Measurements from ENCODE around the gene CCR7.
"Not testable (repeated sequence)": the region's sequence is repeated elsewhere in the genome, so short reads cannot be mapped to it uniquely, and the experiment has no call there.

CCR7 gene

DNA sequence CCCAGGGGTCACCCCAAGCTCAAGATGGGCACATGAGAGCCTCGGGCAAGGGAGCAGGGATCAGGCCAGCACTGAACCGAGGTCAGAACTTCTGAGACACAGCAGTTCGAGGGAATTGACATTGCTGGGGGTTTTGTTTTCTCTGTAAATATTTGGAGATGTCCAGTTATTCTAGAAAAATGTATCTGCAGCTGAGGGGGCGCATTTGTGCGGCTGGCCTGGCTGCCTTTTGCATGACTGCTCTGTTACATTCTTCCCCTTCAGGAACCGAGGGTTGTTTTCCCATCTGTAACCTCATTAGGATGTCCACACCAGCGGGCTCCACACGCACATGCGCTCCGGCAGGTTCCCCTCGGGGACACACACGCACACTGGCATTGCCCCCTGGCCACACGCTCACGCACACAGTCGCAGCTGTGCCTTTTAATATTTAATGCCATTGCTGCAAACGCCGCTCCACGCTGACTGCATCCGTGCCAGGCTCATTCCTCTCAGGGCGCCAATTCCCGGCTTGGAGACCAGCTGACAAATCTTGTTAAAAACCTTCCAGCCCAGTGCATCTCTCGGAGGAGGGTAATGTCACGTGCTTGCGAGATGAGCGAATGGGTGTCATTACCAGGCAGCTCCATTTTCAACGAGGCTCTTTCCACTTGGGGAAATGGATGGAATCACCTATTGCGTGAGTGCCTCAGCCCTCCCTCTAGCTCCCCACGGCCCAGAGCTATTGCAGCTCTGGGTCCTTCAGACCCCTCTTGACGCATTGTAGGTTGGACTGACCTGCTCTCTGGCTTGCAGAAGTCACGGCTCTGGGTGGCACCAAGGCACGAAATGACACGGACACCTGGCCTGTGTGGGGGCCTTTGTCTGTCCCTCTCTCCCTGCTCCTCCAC is 13.1 kb downstream of the CCR7 start:
- Histone ChIP-seq H3K4me3 (ENCODE audit: low read depth in 1 of 2, low read length in 2 of 2) (no peak overlapping the region), H3K9ac (ENCODE audit: low read length) (no peak overlapping the region), H3K27ac (ENCODE audit: low read depth, low read length) (peak overlapping the region; percentile 89), H3K27me3 (ENCODE audit: control insufficient read depth in 1 of 2, insufficient read depth in 2 of 2, low read length in 2 of 2) (no peaks in the 10 kb centered on the region), H3K4me1 (ENCODE audit: insufficient read depth, low read length) (peaks cover 81% of the 10 kb centered on the region), H3K36me3 (ENCODE audit: insufficient read depth, low read length) (no peaks in the 10 kb centered on the region), H3K9me3 (ENCODE audit: low read length) (no peaks in the 10 kb centered on the region)

DNA sequence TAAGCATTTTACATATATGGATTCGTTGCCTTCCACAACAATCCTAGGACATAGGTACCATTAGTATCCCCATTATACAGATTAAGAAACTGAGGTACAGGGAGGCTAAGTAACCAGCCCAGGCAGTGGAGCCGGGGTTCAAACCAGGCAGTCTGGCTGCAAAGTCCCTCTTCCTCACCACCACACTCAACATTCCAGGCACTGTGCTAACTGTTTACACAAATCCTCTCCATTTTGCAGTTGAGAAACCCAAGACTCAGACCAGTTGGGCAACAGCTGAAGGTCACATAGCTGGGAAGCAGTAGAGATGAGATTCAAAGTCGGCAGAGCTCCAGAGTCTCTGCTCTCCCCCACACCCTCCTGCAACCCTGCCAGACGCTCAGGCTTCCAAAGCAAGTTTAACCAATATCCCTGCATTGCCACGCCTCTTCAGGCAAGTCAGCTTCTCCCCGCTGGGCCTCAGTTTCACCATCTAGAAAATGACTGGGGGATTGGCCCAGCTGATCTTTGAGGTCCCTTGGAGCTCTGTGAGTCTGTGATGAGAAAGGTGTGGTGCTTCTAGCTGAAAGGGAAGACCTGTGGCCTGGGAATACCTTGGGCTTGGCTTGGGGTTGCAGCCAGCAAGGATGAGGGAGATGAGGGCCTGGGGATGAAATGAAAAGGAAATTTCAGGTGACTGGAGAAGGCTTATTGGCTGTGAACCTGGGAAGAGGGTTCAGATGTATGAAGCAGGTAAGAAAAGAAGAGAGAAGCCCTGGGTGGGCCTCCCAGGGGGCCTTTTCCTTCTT is 14.0 kb downstream of the CCR7 start:
- H3K27ac ChIP-seq (ENCODE audit: low read depth, low read length) = peak overlapping the region; percentile 89
- H3K9ac ChIP-seq (ENCODE audit: low read length) = no peak overlapping the region
- peaks cover 77% of the 10 kb centered on the region for H3K4me1 ChIP-seq (ENCODE audit: insufficient read depth, low read length)
- no peaks in the 10 kb centered on the region for H3K36me3 ChIP-seq (ENCODE audit: insufficient read depth, low read length)
- no peak overlapping the region for H3K4me3 ChIP-seq (ENCODE audit: low read depth in 1 of 2, low read length in 2 of 2)
- H3K27me3 ChIP-seq (ENCODE audit: control insufficient read depth in 1 of 2, insufficient read depth in 2 of 2, low read length in 2 of 2) = no peaks in the 10 kb centered on the region
- H3K9me3 ChIP-seq (ENCODE audit: low read length) = no peaks in the 10 kb centered on the region

DNA sequence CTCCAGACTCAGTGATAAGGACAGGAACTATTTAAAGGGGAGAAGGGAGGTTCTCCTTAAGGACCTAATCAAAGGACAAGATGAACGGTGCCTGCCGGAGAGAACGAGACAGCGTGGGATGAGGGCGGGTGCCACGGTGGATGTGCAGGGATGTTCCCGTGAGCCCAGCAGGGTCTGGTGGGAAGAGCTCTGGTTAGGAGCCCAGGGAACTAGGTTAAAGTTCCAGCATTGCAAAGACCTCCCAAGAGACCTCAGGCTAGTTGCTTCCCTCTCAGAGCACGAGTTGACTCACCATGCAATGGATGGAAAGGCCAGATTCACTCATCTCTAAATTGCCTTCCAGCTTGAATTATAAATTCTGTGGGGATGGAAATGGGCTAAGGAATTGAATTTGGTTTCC is 14.7 kb downstream of the CCR7 start:
- Histone ChIP-seq H3K9ac (ENCODE audit: low read length) (no peak overlapping the region), H3K4me1 (ENCODE audit: insufficient read depth, low read length) (peaks cover 74% of the 10 kb centered on the region), H3K27me3 (ENCODE audit: control insufficient read depth in 1 of 2, insufficient read depth in 2 of 2, low read length in 2 of 2) (no peaks in the 10 kb centered on the region), H3K27ac (ENCODE audit: low read depth, low read length) (peak overlapping the region; percentile 89), H3K36me3 (ENCODE audit: insufficient read depth, low read length) (no peaks in the 10 kb centered on the region), H3K9me3 (ENCODE audit: low read length) (no peaks in the 10 kb centered on the region), H3K4me3 (ENCODE audit: low read depth in 1 of 2, low read length in 2 of 2) (no peak overlapping the region)

DNA sequence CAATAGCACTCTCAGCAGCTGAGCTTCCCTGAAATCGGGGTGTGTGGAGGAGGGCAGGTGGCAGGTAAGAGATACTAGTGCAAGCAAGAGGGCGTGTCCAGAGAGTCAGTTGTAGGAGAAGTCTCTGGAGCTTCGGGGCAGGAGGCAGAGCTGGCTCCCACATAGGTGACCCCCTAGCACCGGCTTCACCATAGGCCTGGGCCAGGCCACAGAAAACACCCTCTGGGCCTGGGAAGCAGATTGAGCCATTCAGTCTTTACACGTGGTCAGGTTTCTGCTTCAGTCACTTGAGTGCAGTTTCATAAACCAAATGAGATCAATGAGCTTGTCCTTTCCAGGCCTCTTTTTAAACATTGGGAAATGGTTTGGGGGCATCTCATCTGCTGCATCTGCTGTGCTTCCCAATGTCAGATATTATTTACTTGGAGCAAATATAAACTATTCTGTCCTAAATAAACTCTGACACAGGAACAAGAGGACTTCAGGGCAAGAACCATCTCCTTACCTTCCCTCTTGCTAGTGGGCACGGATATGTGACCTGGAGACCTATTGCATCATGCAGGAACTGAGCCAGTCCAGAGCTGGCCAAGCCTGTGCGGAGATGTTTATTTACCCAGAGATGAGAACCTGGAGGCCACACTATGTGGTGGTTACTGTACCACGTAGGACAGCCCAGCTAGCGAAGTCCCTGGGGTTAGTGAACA is 16.1 kb downstream of the CCR7 start:
- Histone ChIP-seq H3K36me3 (ENCODE audit: insufficient read depth, low read length) (no peaks in the 10 kb centered on the region), H3K9me3 (ENCODE audit: low read length) (no peaks in the 10 kb centered on the region), H3K9ac (ENCODE audit: low read length) (no peak overlapping the region), H3K4me1 (ENCODE audit: insufficient read depth, low read length) (peaks cover 68% of the 10 kb centered on the region), H3K27ac (ENCODE audit: low read depth, low read length) (peak overlapping the region; percentile 89), H3K4me3 (ENCODE audit: low read depth in 1 of 2, low read length in 2 of 2) (no peak overlapping the region), H3K27me3 (ENCODE audit: control insufficient read depth in 1 of 2, insufficient read depth in 2 of 2, low read length in 2 of 2) (no peaks in the 10 kb centered on the region)

DNA sequence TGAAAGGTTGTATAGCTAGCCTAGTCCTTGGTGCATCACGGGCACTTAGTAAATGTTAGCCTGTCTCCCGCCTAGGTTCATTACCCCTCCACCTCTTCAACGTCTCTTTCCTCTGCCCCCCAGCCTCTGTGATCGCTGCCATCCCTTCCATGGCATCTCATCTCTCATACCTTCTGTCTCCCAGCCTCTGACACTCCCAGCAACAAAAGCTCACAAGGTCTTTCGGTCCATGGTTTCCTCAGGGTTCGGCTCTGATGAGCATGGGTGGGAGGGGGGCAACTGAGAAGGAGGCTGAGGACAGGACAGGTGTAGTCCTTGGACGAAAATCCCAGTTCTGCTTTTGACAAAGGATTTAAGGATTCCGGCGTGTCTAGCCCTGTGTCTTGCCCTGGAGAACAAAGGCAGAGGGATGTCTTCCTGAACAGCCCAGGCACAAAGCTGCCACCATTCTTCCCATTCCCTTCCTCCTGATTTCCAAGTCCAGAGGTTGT is 16.7 kb downstream of the CCR7 start:
- H3K9ac ChIP-seq (ENCODE audit: low read length) = no peak overlapping the region
- no peaks in the 10 kb centered on the region for H3K9me3 ChIP-seq (ENCODE audit: low read length)
- H3K4me1 ChIP-seq (ENCODE audit: insufficient read depth, low read length) = peaks cover 66% of the 10 kb centered on the region
- H3K36me3 ChIP-seq (ENCODE audit: insufficient read depth, low read length) = no peaks in the 10 kb centered on the region
- peak overlapping the region; percentile 89 for H3K27ac ChIP-seq (ENCODE audit: low read depth, low read length)
- no peak overlapping the region for H3K4me3 ChIP-seq (ENCODE audit: low read depth in 1 of 2, low read length in 2 of 2)
- no peaks in the 10 kb centered on the region for H3K27me3 ChIP-seq (ENCODE audit: control insufficient read depth in 1 of 2, insufficient read depth in 2 of 2, low read length in 2 of 2)

DNA sequence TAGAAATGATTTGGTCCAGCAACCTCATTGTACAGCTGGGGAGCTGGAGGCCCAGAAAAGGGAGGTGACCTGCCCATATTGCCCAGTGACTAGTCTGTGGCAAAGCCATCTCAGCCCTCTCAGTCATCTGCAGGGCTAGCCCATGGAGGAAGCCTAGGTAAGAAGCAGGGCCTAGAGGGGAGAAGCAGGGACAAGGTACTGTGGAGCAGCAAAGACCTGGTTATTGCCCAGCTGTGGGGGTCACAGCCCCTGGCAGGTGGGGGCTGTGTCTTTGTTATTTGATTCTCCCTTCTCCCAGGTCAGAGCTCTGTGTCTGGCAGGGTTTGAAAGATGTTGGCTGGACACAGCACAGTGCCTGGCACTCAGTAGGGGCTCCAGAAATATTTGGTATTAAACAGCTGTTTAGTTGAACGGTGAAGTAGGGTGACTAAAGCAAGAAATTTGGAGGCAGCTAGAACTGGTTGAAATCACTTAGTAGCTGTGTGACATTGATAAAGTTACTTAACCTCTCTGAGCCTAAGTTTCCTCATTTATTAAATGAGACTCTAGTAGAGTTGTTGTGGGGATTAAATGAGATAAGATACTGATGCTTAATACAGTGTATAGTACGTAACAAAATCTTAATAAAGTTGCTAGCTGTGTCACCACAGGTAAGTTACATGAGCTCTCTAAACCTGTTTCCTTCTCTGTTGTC is 17.3 kb downstream of the CCR7 start:
- H3K27ac ChIP-seq (ENCODE audit: low read depth, low read length) = peak overlapping the region; percentile 89
- H3K4me1 ChIP-seq (ENCODE audit: insufficient read depth, low read length) = peaks cover 66% of the 10 kb centered on the region
- no peak overlapping the region for H3K4me3 ChIP-seq (ENCODE audit: low read depth in 1 of 2, low read length in 2 of 2)
- H3K36me3 ChIP-seq (ENCODE audit: insufficient read depth, low read length) = no peaks in the 10 kb centered on the region
- H3K9me3 ChIP-seq (ENCODE audit: low read length) = no peaks in the 10 kb centered on the region
- no peak overlapping the region for H3K9ac ChIP-seq (ENCODE audit: low read length)
- H3K27me3 ChIP-seq (ENCODE audit: control insufficient read depth in 1 of 2, insufficient read depth in 2 of 2, low read length in 2 of 2) = no peaks in the 10 kb centered on the region

DNA sequence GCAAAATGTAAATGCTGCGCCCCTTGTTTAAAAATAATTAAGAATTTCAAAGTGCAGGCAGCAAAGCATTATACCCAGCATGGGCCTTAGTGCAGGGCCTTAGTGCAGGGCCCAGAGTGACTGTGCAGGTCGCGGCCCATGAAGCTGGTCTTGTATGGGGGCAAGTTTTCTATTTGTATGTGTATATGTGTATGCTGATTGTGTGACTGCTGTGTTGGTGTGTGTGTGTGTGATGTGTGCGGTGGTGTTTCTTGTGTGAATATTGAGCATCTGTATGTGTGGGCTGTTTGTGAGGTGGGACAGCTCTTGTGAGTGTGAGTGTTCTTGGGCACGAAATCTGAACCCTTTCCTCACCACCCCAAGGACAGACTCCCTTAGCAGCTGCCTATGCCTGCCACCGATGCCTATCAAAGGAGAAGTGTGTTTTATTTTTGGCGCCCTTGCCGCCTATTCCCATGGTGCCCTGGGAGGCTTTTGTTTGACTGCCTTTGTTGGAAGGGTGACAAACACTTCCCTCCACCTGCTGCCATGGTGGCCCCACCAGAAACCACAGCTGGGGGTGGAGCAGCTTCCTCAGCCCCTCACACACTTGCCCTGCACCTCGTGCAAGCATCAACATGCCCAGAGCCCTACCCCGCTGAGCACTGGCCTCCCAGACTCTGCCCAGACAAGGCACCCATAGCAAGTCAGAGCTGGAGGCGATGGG is 18.0 kb downstream of the CCR7 start:
- no peaks in the 10 kb centered on the region for H3K36me3 ChIP-seq (ENCODE audit: insufficient read depth, low read length)
- H3K4me3 ChIP-seq (ENCODE audit: low read depth in 1 of 2, low read length in 2 of 2) = no peak overlapping the region
- H3K4me1 ChIP-seq (ENCODE audit: insufficient read depth, low read length) = peaks cover 66% of the 10 kb centered on the region
- H3K27me3 ChIP-seq (ENCODE audit: control insufficient read depth in 1 of 2, insufficient read depth in 2 of 2, low read length in 2 of 2) = no peaks in the 10 kb centered on the region
- peak overlapping the region; percentile 89 for H3K27ac ChIP-seq (ENCODE audit: low read depth, low read length)
- no peak overlapping the region for H3K9ac ChIP-seq (ENCODE audit: low read length)
- H3K9me3 ChIP-seq (ENCODE audit: low read length) = no peaks in the 10 kb centered on the region

DNA sequence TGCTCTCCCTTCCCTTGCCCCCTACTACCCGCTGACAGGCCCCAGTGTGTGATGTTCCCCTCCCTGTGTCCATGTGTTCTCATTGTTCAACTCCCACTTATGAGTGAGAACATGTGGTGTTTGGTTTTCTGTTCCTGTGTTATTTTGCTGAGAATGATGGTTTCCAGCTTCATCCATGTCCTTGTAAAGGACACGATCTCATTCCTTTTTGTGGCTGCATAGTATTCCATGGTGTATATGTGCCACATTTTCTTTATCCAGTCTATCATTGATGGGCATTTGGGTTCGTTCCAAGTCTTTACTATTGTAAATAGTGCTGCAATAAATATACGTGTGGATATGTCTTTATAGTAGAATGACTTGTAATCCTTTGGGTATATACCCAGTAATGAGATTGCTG is 18.8 kb downstream of the CCR7 start:
- not testable (repeated sequence) for H3K9me3 ChIP-seq (ENCODE audit: low read length); H3K4me3 ChIP-seq (ENCODE audit: low read depth in 1 of 2, low read length in 2 of 2); H3K36me3 ChIP-seq (ENCODE audit: insufficient read depth, low read length); H3K27ac ChIP-seq (ENCODE audit: low read depth, low read length); H3K27me3 ChIP-seq (ENCODE audit: control insufficient read depth in 1 of 2, insufficient read depth in 2 of 2, low read length in 2 of 2); H3K9ac ChIP-seq (ENCODE audit: low read length)
- peaks cover 66% of the 10 kb centered on the region for H3K4me1 ChIP-seq (ENCODE audit: insufficient read depth, low read length)

DNA sequence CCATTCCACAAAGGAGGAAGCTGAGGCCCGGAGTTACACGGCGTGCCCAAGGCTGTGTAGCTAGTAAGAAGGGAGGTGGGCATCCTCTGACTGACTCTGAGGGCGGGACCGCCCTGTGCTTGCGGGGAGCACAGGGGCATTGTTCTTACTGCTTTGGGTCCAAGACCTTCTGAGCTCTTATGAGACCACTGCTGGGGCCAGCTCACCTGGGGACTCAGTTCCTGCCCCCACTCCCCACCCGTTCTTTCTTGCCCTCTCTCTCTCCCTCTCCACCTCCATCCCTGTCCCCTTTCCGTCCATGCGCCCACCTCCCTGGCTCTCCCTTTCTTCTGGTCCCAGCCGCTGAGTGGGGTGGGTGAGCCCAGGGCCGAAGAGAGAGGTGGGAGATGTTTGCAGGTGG is 19.6 kb downstream of the CCR7 start:
- H3K36me3 ChIP-seq (ENCODE audit: insufficient read depth, low read length) = no peaks in the 10 kb centered on the region
- H3K27me3 ChIP-seq (ENCODE audit: control insufficient read depth in 1 of 2, insufficient read depth in 2 of 2, low read length in 2 of 2) = no peaks in the 10 kb centered on the region
- H3K4me3 ChIP-seq (ENCODE audit: low read depth in 1 of 2, low read length in 2 of 2) = no peak overlapping the region
- H3K9me3 ChIP-seq (ENCODE audit: low read length) = no peaks in the 10 kb centered on the region
- H3K27ac ChIP-seq (ENCODE audit: low read depth, low read length) = no peak overlapping the region
- peaks cover 65% of the 10 kb centered on the region for H3K4me1 ChIP-seq (ENCODE audit: insufficient read depth, low read length)
- H3K9ac ChIP-seq (ENCODE audit: low read length) = no peak overlapping the region

DNA sequence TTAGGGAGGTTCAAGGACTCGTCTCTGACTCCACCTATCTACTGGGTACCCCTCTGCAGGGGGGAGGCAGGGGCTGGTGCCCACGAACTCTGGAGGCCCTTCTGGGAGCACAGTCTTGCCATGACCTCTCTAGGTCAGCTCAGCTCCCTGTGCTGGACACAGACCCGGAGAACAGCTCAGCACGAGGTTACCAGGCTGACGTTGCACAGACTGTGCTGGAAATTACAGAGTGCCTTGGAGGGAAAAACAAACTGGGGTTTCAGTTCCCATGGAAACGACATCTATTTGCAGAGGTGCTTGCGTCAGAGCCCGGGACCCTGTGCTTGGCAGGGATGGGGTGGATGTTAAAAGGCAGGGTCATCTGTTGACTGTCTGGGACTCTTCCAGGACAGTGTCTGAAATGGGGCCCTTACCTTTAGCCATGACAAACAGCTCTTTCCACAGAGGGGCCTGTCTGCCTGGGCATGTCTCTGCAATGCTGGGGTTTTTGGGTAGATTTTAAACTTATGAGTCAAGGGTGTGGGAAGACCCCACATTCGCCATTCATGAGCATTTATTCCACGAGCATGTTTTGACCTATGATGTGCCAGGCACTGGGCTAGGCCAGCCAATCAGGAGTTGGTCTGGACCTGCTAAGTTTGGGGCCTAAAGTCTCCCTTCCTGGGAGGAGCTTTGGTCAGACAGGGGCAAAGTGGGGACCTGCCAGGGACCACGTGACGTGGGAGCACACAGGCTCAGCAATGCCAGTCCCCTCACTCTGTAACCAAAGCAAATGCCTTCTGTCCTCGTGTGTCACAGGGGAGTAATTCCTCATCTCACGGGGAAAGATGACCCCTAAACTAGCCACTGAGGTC is 22.5 kb downstream of the CCR7 start:
- Histone ChIP-seq H3K4me1 (ENCODE audit: insufficient read depth, low read length) (peaks cover 59% of the 10 kb centered on the region), H3K9ac (ENCODE audit: low read length) (peak overlapping the region; percentile 32), H3K36me3 (ENCODE audit: insufficient read depth, low read length) (no peaks in the 10 kb centered on the region), H3K27ac (ENCODE audit: low read depth, low read length) (peak overlapping the region; percentile 81), H3K4me3 (ENCODE audit: low read depth in 1 of 2, low read length in 2 of 2) (no peak overlapping the region), H3K9me3 (ENCODE audit: low read length) (no peaks in the 10 kb centered on the region), H3K27me3 (ENCODE audit: control insufficient read depth in 1 of 2, insufficient read depth in 2 of 2, low read length in 2 of 2) (no peaks in the 10 kb centered on the region)
